Liver (tissue), 9 donors: ENCODE measurements around the gene SLC30A10. TPM values are rescaled to one million over a fixed set of nuclear protein-coding genes. Genes with fewer than 3 reads are reported as not detected.
A peak's percentile ranks its signal among the peaks of the same experiment; 100 is the strongest.
"Not testable (repeated sequence)": the region's sequence is repeated elsewhere in the genome, so short reads cannot be mapped to it uniquely, and the experiment has no call there.

Source experiments
- DNase-seq: peaks from one replicate; pipeline ENCODE4 v3.0.0-alpha.2; 2017; ENCODE audit warnings: low spot score
- H3K27ac ChIP-seq, 2 donors: one replicate each; pipeline ENCODE4 v1.7.0; 2013; ENCODE audit warnings: inconsistent platforms in 2 of 2, low read length in 2 of 2, control low read depth in 1 of 2, low read depth in 1 of 2, mild to moderate bottlenecking in 1 of 2
- H3K27me3 ChIP-seq, 4 donors: one replicate each; pipeline versions ENCODE4 v1.6.1 to v1.7.0; 2013; ENCODE audit warnings: low read length in 3 of 4, inconsistent platforms in 1 of 4, mild to moderate bottlenecking in 1 of 4, moderate library complexity in 1 of 4; ENCODE audit not compliant: control insufficient read depth in 4 of 4, insufficient read depth in 4 of 4
- H3K36me3 ChIP-seq, 4 donors: one replicate each; pipeline versions ENCODE4 v1.6.1 to v1.7.0; 2013; ENCODE audit warnings: low read length in 3 of 4, mild to moderate bottlenecking in 3 of 4, low read depth in 1 of 4, moderate library complexity in 1 of 4; ENCODE audit not compliant: control insufficient read depth in 4 of 4, insufficient read depth in 3 of 4
- H3K4me1 ChIP-seq, 4 donors: one replicate each; pipeline versions ENCODE4 v1.6.1 to v1.7.0; 2013; ENCODE audit warnings: low read length in 3 of 4, mild to moderate bottlenecking in 3 of 4, moderate library complexity in 1 of 4; ENCODE audit not compliant: control insufficient read depth in 4 of 4, insufficient read depth in 4 of 4
- H3K4me3 ChIP-seq, 3 donors: one replicate each; pipeline versions ENCODE4 v1.6.1 to v1.7.0; 2013; ENCODE audit warnings: low read length in 3 of 3, control low read depth in 1 of 3, low read depth in 1 of 3, mild to moderate bottlenecking in 1 of 3
- H3K9ac ChIP-seq, 2 donors: one replicate each; pipeline ENCODE4 v1.7.0; 2013; ENCODE audit warnings: low read length in 2 of 2, mild to moderate bottlenecking in 2 of 2, moderate library complexity in 2 of 2, control low read depth in 1 of 2, low read depth in 1 of 2
- H3K9me3 ChIP-seq, 4 donors: one replicate each; pipeline versions ENCODE4 v1.6.1 to v1.7.0; 2013; ENCODE audit warnings: low read length in 3 of 4; ENCODE audit not compliant: control insufficient read depth in 4 of 4
- ATF3 ChIP-seq: IDR thresholded peaks from 2 replicates; pipeline ENCODE4 v1.6.1; 2016; ENCODE audit warnings: antibody characterized with exemption
- CTCF ChIP-seq: fragments of 150-350 bp; IDR thresholded peaks from 2 replicates; pipeline ENCODE4 v1.5.1; 2017; ENCODE audit warnings: improper control_type of control experiment, low read depth, low read length; ENCODE audit not compliant: missing input control
- FOXA1 ChIP-seq: IDR thresholded peaks from 2 replicates; pipeline ENCODE4 v1.6.1; 2016; ENCODE audit warnings: antibody characterized with exemption
- FOXA2 ChIP-seq: IDR thresholded peaks from 2 replicates; pipeline ENCODE4 v1.6.1; 2016; ENCODE audit warnings: antibody characterized with exemption
- GABPA ChIP-seq, 2 donors: IDR thresholded peaks in 1 of 2; conservative IDR thresholded peaks in 1 of 2; 2 replicates each; pipeline ENCODE4 v1.6.1; 2016; ENCODE audit warnings: antibody characterized with exemption in 2 of 2, mild to moderate bottlenecking in 1 of 2, moderate library complexity in 1 of 2
- HNF4A ChIP-seq, 2 donors: conservative IDR thresholded peaks; 2 replicates each; pipeline ENCODE4 v1.6.1; 2016; ENCODE audit warnings: antibody characterized with exemption in 2 of 2, mild to moderate bottlenecking in 2 of 2
- HNF4G ChIP-seq: IDR thresholded peaks from 2 replicates; pipeline ENCODE4 v1.6.1; 2016; ENCODE audit warnings: antibody characterized with exemption
- JUND ChIP-seq, 2 donors: IDR thresholded peaks; 2 replicates each; pipeline ENCODE4 v1.6.1; 2016; ENCODE audit warnings: antibody characterized with exemption in 2 of 2
- MAX ChIP-seq: IDR thresholded peaks from 2 replicates; pipeline ENCODE4 v1.6.1; 2016; ENCODE audit warnings: antibody characterized with exemption
- RAD21 ChIP-seq, 2 donors: IDR thresholded peaks; 2 replicates each; pipeline ENCODE4 v1.6.1; 2016; ENCODE audit warnings: antibody characterized with exemption in 2 of 2, mild to moderate bottlenecking in 2 of 2
- RXRA ChIP-seq, 2 donors: IDR thresholded peaks; 2 replicates each; pipeline ENCODE4 v1.6.1; 2017 to 2018; ENCODE audit warnings: antibody characterized with exemption in 2 of 2, mild to moderate bottlenecking in 1 of 2
- SP1 ChIP-seq: IDR thresholded peaks from 2 replicates; pipeline ENCODE4 v1.6.1; 2018; ENCODE audit warnings: antibody characterized with exemption, mild to moderate bottlenecking
- YY1 ChIP-seq: IDR thresholded peaks from 2 replicates; pipeline ENCODE4 v1.6.1; 2016; ENCODE audit warnings: antibody characterized with exemption, mild to moderate bottlenecking
- ZBTB33 ChIP-seq: IDR thresholded peaks from 2 replicates; pipeline ENCODE4 v1.6.1; 2016; ENCODE audit warnings: antibody characterized with exemption
- WGBS: extraction: QIAGEN DNeasy Blood & Tissue Kit; methylation state at CpG from one replicate; pipeline ENCODE4 v1.1.7; 2013; 5-methylcytosine and 5-hydroxymethylcytosine counted together
- polyA plus RNA-seq, 2 donors: library from polyadenylated mRNA; stranded (reverse) in 1 of 2; unstranded in 1 of 2; fragments of 200-250 nt in 1 of 2; fragments of >200 nt in 1 of 2; fragmentation: Nextera tagmentation in 1 of 2; extraction: Ambion mirVana in 1 of 2; gene quantifications; one replicate each; pipeline versions ENCODE4 v1.2.1 to v1.2.3, GENCODE V29; 2013 to 2015
- total RNA-seq, 2 donors: library from RNA; depleted of rRNA; stranded (reverse); fragments of >200 nt; gene quantifications; one replicate each; pipeline ENCODE4 v1.2.3, GENCODE V29; 2014
- donor health status: healthy.
- donor health status: healthy.
- donor health status: healthy.
- donor health status: healthy.
- donor health status: healthy.

Gene SLC30A10
- total and polyA plus RNA-seq, 4 donors: 18.5 to 90.9 (median 37.6) TPM

GRCh38 chr1:219876798-219877209, 51.6 kb downstream of the SLC30A10 start:
- no peaks in the 10 kb centered on the region for H3K36me3 ChIP-seq
- no peaks in the 10 kb centered on the region for H3K27me3 ChIP-seq
- H3K4me1 ChIP-seq: peaks cover 0 to 27% (median 11%) of the 10 kb centered on the region in 4 donors
- no peak overlapping the region for H3K9ac ChIP-seq
- H3K27ac ChIP-seq: no peak overlapping the region
- peak; percentile 43 for DNase-seq
- H3K9me3 ChIP-seq: no peaks in the 10 kb centered on the region
- WGBS: 27% methylated on average over 5 of the region's 5 CpGs
- no peak overlapping the region for H3K4me3 ChIP-seq
- TF ChIP-seq CTCF: peak; percentile 38
- TF ChIP-seq RAD21 (IDR thresholded peaks at IDR 0.05): peak; percentile 81 to 85
- TF ChIP-seq SP1: no peak

GRCh38 chr1:219875860-219876259, 52.5 kb downstream of the SLC30A10 start:
- TF ChIP-seq RXRA (IDR thresholded peaks at IDR 0.05) (no peak), JUND (IDR thresholded peaks at IDR 0.05) (no peak), SP1 (no peak), MAX (no peak), ATF3 (no peak), GABPA (IDR thresholded peaks at IDR 0.05 in 1 of 2, conservative IDR thresholded peaks at IDR 0.05 in 1 of 2) (no peak), FOXA2 (no peak), CTCF (no peak), ZBTB33 (no peak), HNF4G (no peak), HNF4A (conservative IDR thresholded peaks at IDR 0.05) (no peak), FOXA1 (no peak), YY1 (no peak)
- H3K36me3 ChIP-seq: no peaks in the 10 kb centered on the region
- 48% methylated on average over 3 of the region's 3 CpGs for WGBS

GRCh38 chr1:219872538-219872937, 55.8 kb downstream of the SLC30A10 start:
- DNase-seq, H3K27me3 ChIP-seq, H3K4me3 ChIP-seq, H3K9ac ChIP-seq, H3K9me3 ChIP-seq, H3K36me3 ChIP-seq, H3K27ac ChIP-seq: not testable (repeated sequence)
- 88% methylated on average over 1 of the region's 1 CpG for WGBS
- H3K4me1 ChIP-seq: peaks cover 2 to 10% (median 4%) of the 10 kb centered on the region in 4 donors

More at GRCh38 chr1:219875860-219876259, 52.5 kb downstream of the SLC30A10 start:
- Histone ChIP-seq H3K27me3 (no peaks in the 10 kb centered on the region), H3K4me1 (peaks cover 2 to 17% (median 9%) of the 10 kb centered on the region in 4 donors), H3K4me3 (no peak overlapping the region), H3K27ac (no peak overlapping the region), H3K9ac (no peak overlapping the region), H3K9me3 (no peaks in the 10 kb centered on the region)
- DNase-seq: no peak
